ENCODE results near the gene MAGEB10.

- no peak for TF ChIP-seq CTCF (IDR thresholded peaks at IDR 0.05; ENCODE audit: insufficient read depth, low read length)
- no peak for TF ChIP-seq POLR2AphosphoS5 (IDR thresholded peaks at IDR 0.05; ENCODE audit: low read depth)
- TF ChIP-seq REST (IDR thresholded peaks at IDR 0.05; ENCODE audit: insufficient replicate concordance, low read depth): no peak
- no peak for TF ChIP-seq GABPA (IDR thresholded peaks at IDR 0.05; ENCODE audit: low read depth)
- no peak for TF ChIP-seq SPI1 (IDR thresholded peaks at IDR 0.05; ENCODE audit: borderline replicate concordance, low read depth)
These were observed 436 bp downstream of the MAGEB10 start for GRCh38 chrX:27808226-27808625.
